Activated CD4-positive, alpha-beta T cell treated with anti-CD3 and anti-CD28 coated beads, Interleukin-2, amount 50 U/mL, for 1 hour (primary cell): Measurements from ENCODE around the gene OR8S1.
"Not testable (repeated sequence)": the region's sequence is repeated elsewhere in the genome, so short reads cannot be mapped to it uniquely, and the experiment has no call there.

ENCODE experiments used
- DNase-seq: peaks from one replicate; pipeline ENCODE4 v3.0.0-alpha.2; 2020

Gene OR8S1, protein sequence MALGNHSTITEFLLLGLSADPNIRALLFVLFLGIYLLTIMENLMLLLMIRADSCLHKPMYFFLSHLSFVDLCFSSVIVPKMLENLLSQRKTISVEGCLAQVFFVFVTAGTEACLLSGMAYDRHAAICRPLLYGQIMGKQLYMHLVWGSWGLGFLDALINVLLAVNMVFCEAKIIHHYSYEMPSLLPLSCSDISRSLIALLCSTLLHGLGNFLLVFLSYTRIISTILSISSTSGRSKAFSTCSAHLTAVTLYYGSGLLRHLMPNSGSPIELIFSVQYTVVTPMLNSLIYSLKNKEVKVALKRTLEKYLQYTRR

DNA sequence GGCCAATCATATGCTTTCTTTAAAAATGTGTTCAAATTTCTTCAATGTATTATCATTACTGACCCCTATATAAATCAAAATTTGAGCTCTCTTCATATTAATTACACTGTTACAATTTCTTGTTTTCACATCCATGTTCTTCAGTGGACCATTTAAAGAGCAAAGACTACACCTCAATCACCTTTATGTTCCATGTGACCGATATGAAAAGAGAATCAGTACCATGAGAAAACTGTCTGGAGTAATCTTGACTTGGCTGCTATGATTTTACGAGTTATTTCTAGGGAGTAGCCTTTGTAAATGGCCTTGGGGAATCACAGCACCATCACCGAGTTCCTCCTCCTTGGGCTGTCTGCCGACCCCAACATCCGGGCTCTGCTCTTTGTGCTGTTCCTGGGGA lies at the start of gene OR8S1:
OR8S1 (plus strand) TSS at position 301 of the 400 bp plus-strand sequence; CDS start at position 301, 0 bp downstream.
- DNase-seq = no peak

DNA sequence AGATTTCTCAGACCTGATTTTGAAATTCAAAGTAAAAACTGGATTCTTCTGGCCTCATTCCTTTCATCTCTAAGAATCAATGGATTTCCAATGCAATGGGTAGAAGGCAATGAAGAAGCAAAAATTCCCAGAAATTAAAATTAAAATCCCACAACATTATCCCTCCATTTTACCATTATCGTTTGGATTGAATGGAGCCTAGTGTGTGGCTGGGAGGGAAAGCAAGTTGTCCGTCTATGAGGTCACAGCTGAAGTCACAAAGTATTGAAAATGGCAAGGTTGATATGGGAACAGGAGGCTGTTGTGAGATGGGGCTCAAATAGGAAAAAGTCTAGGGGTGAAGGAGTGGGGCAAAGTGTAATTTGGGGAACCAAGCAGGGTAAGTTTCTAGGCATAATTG lies 43.2 kb upstream of the OR8S1 start, which contains the start of gene C12orf54:
C12orf54 (plus strand) TSS at position 301 of the 400 bp plus-strand sequence. CDS start 799 bp downstream, outside the sequence.
- DNase-seq = no peak

DNA sequence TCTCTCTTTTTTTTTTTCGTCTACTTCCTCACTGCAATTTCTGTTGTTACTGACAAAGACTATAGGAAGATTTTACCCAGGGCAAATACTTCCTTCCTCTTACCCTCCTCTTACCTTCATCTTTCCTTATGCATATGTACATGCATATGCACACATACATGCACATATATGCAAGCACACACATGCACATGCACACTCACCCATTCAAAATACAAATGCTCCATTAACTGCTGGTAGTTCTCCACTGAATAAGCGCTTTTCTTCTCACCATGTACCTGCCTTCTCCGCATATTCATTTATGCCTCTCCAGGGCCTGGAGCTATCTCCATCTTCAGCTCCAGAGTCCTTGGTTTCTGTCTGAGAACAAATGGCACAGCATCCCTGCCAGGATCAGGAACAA lies 42.5 kb upstream of the OR8S1 start:
- no peak for DNase-seq

DNA sequence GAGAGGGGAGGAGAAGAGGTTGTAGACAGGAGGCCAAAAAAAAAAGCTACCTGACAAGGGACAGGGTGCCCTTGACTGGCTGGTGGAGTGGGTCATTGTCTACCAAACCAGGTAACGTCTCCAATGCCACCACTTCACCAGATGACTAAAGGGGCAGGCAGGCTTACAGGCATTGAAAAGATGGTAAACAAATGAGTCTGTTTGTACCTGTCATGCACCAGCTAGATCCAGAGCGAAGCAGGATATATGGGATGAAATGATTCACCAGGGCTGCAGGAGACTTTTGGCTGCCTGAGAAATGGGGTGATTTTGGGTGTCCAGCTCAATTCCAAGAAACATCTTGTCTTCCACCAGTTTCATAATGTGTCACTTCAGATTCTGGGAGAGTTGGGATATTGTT lies 39.2 kb upstream of the OR8S1 start:
- DNase-seq = no peak

DNA sequence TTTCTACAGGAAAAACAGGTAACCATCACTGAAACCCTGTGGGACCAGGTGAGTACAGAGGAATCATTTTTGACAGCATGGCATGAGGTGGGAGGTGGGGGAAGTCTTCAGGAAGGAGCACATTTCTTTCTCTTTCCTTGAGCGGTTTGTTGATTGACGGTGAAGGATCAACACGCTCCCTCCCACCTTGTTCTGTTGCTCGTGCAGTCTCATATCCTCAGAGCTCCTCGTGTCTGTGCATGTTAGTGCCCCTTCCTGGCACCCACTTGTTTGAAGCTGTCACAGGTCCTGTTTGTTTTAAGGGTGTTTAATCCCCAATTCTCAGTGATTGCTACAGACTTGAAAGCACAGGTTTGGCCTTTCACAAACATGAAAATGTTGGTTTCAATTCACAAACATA lies 38.8 kb upstream of the OR8S1 start:
- no peak for DNase-seq

DNA sequence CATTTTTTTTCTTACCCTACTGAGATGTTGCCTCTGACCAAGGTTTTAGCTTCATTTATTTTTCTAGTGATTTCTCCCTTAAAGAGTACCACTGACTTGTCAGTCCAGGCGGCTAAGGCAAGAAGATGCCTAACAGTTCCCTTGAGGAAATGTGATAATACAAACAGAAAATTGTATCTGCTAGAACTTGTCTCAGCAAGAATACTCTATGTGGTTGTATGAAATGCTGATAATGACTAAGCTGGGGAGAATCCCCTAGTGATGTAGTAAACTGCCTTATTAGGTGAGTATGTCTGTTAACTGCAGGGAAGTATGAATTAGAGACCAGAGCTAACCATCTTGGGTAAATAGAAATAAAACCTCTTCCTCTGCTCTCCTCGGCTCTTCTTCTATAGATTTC lies 36.4 kb upstream of the OR8S1 start:
- DNase-seq = no peak

DNA sequence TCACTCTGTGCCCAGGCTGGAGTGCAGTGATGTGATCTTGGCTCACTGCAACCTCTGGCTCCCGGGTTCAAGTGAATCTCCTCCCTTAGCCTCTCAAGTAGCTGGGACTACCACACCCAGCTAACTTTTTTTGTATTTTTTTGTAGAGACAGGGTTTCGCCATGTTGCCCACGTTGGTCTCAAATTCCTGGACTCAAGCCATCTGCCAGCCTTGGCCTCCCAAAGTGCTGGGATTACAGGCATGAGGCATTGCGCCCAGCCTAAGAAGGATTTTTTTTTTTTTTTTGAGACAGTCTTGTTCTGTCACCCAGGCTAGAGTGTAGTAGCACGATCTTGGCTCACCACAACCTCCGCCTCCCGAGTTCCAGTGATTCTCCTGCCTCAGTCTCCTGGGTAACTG lies 36.0 kb upstream of the OR8S1 start:
- not testable (repeated sequence) for DNase-seq

DNA sequence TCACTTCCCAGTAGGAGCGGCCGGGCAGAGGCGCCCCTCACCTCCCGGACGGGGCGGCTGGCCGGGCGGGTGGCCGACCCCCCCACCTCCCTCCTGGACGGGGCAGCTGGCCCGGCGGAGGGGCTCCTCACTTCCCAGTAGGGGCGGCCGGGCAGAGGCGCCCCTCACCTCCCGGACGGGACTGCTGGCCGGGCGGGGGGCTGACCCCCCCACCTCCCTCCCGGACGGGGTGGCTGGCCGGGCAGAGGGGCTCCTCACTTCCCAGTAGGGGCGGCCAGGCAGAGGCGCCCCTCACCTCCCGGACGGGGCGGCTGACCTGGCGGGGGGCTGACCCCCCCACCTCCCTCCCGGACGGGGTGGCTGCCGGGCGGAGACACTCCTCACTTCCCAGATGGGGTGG lies 25.2 kb upstream of the OR8S1 start:
- DNase-seq = not testable (repeated sequence)

DNA sequence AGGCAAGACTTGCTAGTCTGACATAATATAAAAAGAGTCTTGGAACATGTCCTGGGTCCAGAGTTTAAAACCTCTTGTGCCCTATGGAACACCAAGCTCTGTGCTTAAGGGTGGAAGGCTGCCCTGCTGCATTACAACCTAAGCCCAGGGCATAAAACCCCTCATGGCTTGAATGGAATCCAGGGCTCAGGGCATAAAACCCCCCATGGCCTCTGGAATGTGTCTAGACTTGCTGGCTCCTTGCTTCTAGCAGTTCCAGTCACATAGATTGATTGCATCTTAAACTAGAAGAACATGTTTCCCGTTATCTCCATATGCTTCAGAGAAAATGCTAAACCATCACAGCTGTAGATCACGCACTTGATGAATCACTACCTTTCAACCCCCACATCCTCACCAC lies 18.6 kb upstream of the OR8S1 start:
- not testable (repeated sequence) for DNase-seq

DNA sequence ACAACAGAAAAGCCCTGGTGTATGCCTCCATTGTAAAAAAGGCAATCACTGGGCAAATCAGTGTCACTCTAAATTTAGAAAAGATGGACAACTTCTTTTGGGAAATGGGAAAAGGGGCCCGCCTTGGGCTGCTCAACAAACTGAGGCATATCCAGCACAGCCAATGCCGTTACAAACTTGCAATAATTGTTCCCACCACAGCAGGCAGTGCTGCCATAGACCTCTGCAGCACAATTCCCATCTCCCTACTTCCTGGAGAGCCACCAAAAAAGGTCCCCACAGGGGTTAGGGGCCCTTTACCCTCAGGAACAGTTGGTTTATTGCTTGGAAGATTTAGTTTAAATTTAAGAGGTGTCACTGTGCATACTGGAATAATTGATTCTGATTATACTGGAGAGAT lies 16.4 kb upstream of the OR8S1 start:
- no peak for DNase-seq

DNA sequence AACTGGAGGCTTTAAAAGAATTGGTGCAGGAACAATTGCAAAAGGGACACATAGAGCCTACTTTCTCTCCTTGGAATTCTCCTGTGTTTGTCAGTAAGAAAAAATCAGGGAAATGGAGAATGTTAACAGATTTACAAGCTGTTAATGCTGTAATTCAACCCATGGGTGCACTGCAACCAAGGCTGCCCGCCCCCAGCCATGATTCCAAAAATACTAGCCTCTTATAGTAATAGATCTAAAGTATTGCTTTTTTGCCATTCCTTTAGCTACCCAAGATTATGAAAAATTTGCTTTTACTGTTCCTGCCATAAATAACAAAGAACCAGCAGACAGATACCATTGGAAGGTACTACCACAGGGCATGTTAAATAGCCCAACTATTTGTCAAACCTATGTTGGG lies 15.3 kb upstream of the OR8S1 start:
- DNase-seq = no peak

DNA sequence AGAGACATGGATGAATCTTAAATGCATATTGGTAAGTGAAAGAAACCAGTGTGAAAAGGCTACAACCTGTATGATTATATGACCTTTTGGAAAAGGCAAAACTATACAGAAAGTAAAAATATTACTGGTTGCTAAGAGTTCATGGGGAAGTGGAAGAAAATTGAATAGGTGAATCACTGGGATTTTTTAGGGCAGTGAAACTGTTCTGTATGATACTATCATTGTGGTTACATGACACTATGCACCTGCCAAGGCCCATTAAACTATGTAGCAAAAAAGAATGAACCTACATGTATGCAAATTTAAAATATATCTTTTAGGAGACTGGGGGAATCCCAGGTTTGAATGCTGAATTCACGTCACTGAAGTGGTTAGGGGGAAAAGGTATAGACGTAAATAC lies 12.6 kb upstream of the OR8S1 start:
- DNase-seq = no peak

DNA sequence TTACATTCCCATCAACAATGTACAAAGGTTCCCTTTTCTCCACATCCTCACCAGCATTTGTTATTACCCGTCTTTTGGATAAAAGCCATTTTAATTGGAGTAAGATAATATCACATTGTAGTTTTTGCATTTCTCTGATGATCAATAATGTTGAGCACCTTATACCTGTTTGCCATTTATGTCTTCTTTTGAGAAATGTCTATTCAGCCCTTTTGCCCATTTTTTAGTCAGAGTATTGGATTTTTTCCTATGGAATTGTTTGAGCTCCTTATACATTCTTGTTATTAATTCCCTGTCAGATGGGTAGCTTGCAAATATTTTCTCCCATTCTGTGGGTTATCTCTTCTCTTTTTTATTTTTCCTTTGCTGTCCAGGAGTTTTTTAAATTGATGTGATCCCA lies 10.7 kb upstream of the OR8S1 start:
- no peak for DNase-seq

DNA sequence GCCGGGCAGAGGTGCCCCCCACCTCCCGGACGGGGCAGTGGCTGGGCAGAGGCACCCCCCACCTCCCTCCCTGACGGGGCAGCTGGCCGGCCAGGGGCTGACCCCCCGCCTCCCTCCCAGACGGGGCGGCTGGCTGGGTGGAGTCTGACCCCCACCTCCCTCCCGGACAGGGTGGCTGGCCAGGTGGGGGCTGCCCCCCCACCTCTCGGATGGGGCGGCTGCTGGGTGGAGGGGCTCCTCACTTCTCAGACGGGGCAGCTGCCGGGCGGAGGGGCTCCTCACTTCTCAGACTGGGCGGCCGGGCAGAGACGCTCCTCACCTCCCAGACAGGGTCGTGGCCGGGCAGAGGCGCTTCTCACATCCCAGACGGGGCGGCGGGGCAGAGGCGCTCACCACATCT lies 5.1 kb upstream of the OR8S1 start:
- DNase-seq = not testable (repeated sequence)

DNA sequence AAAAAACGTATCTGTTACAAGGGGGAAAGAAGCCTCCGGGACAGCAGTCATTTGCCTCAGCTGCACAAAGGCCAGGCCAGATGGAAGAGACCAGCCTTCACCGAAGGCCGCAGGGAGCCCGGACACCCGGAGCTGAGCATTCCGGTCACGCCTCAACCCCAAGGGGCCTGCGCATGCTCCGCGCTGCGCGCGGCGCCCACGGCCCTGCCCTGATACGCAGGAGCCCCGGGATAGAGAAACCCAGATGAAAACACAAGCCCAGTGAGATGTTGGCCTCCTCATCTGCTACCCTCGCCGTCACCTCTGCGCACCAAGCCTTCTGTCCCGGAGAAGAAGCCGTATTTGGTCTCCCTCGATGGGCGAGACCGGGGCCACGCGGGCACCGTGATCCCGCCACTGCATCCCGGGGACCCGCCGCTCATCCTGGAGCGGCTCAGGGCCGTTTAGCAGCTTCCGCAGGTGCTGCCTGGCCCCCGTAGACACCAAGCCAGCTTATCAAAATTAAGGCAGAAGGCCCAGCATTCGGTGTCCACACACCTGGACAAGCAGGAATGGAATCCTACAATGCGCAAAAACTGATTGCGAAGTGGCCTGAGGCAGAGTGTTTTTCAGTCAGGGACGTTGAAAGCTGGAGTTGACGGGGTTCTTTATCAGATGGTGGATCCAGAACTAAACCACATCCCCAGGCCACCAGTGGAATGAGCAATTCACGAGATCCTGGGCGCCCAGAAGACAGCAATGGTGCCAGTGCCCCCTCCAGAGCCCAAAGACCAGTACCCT lies 2.6 kb downstream of the OR8S1 start:
- DNase-seq = no peak

DNA sequence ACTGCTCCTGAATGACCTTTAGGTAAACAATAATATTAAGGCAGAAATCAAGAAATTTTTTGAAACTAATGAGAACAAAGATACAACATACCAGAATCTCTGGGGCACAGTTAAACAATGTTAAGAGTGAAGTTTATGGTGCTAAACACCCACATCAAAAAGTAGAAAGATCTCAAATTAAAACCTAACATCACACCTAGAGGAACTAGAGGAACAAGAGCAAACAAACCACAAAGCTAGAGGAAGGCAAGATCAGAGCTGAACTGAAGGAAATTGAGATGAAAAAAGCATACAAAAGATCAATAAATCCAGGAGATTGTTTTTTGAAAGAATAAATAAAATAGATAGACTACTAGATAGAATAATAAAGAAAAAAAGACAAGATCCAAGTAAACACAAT lies 7.2 kb downstream of the OR8S1 start:
- no peak for DNase-seq

DNA sequence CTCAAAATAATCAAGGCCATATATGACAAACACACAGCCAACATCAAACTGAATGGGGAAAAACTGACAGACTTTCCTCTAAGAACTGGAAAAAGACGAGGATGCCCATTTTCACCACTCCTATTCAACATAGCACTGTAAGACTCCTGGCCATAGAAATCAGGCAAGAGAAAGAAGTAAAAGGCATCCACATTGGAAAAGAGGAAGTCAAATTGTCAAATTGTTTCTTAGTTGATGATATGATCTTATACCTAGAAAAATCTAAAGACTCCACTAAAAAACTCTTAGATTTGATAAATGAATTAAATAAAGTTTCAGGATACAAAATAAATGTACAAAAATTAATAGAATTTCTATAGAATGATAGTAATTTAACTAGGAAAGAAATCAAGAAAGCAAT lies 11.2 kb downstream of the OR8S1 start:
- no peak for DNase-seq

DNA sequence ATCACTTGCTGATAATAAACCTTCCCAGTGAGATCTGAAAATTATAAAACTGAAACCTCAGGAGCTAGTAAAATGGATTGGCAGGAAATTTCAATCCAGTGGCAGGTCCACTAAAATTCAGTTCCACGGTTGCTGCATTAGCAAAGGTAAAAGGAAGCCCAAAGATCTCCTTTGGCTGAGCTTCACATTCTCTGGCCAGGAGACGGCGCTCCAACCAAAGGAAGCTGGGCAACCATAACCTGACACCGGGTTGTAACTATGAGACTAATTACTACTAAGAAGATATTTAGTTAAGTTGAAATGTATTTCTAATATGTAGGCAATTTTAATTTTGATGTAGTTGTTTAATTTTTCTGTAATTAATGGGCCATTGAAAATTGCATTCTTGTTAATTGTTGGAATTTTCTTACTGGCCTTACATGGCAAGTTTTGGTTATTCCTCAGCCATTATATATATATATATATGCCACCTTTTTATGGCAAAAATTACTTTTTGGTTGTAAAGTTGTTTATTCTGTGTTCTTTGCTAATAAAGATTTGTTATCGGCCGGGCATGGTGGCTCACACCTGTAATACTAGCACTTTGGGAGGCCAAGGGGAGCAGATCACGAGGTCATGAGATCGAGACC lies 17.0 kb downstream of the OR8S1 start:
- peak; percentile 57 for DNase-seq

DNA sequence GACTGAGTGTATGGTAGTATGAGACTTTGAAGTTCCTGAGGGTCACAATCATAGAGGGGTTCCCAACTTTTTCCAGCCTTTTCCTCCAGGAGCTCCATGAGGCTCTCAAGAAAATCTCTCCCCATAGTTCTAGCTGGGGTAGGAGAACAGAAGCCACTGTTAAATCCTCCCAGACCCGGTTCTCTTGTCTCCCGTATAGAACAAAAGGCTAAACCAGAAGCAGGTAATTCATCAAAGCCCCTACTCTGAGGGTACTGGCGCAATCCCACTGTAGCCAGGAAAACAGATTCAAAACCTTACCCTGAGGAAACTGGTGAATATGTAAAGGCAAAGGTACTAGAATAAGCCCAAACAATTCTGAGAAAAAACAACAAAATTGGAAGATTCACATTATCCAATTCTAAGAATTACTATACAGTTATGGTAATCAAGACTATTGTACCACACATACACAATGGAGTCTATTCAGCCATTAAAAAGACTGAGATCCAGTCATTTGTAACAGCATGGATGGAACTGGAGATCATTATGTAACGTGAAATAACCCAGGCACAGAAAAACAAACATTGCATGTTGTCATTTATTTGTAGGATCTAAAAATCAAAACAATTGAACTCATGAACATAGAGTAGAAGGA lies 20.5 kb downstream of the OR8S1 start:
- DNase-seq = no peak

DNA sequence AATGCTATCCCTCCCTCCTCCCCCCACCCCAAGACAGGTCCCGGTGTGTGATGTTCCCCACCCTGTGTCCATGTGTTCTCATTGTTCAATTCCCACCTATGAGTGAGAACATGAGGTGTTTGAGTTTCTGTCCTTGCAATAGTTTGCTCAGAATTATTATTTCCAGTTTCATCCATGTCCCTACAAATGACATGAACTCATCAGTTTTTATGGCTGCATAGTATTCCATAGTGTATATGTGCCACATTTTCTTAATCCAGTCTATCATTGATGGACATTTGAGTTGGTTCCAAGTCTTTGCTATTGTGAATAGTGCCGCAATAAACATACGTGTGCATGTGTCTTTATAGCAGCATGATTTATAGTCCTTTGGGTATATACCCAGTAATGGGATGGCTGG lies 21.6 kb downstream of the OR8S1 start:
- DNase-seq = not testable (repeated sequence)

DNA sequence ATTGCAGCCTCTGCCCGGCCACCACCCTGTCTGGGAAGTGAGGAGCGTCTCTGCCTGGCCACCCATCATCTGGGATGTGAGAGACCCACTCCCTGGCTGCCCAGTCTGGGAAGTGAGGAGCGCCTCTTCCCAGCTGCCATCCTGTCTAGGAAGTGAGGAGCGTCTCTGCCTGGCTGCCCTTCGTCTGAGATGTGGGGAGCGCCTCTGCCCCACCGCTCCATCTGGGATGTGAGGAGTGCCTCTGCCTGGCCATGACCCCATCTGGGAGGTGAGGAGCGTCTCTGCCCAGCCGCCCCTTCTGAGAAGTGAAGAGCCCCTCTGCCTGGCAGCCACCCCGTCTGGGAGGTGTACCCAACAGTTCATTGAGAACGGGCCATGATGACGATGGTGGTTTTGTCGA lies 26.2 kb downstream of the OR8S1 start:
- DNase-seq = not testable (repeated sequence)

DNA sequence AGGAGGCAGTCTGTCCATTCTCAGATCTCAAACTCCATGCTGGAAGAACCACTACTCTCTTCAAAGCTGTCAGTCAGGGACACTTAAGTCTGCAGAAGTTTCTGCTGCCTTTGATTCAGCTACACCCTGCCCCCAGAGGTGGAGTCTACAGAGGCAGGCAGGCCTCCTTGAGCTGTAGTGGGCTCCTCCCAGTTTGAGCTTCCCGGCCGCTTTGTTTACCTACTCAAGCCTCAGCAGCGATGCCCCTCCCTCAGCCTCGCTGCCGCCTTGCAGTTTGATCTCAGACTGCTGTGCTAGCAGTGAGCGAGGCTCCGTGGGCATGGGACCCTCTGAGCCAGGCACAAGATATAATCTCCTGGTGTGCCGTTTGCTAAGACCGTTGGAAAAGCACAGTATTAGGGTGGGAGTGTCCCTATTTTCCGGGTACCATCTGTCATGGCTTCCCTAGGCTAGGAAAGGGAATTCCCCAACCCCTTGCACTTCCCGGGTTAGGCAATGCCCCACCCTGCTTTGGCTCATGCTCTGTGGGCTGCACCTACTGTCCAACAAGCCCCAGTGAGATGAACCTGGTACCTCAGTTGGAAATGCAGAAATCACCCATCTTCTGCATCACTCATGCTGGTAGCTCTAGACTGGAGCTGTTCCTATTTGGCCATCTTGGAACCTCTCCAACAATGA lies 28.4 kb downstream of the OR8S1 start:
- DNase-seq = peak; percentile 22

DNA sequence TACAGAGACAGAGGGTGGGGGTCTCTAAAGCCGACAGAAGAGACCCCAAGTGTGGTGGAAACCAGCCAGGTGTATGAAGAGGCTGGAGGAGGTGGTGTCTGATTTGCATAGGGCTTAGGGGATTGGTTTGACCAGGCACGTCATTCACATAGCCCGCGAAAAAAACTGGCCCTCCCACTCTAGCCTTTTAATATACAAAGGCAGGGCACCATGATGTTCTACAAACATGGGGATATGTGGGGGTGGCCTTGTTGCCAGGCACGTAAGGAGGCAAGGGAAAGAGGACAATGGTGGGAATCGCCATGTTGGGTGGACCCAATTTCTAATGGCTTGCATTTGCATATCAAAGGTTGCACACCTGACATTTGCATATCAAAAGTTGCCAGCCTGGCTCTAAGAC lies 31.2 kb downstream of the OR8S1 start:
- no peak for DNase-seq
